ENCODE measurements around the gene RAD18.

DNA sequence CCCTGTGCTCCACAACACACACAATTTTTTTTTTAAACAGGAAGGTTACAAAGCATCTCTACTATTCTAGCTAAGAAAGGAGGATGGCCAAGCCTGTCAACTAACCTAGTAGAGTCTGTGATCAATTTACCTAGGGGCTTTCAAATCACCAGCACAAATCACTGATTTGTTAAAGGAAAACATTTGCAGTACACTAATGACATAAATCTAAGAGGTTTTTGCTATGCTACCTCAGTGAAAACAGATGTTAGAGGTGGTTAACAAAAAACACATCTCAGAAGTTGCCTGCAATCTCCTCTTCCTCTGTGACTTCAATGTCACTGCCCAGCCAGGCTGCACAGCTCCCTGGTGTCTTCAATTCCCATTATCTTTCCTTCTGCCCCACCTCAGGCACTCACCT, 72.0 kb downstream of the RAD18 start:
- TF ChIP-seq CTCF (IDR thresholded peaks at IDR 0.05), result no peak
- TF ChIP-seq EZH2 (IDR thresholded peaks at IDR 0.05; ENCODE audit: borderline replicate concordance, insufficient read depth, low read depth, low read length, poor library complexity, severe bottlenecking), result no peak
